Stomach (tissue), 4 donors: ENCODE results near the gene MS4A6A.

Source experiments
- CTCF ChIP-seq, 7 experiments: fragments of 450-650 bp in 4 of 7; fragments of 200-600 bp in 3 of 7; sonication (generic) in 3 of 7; IDR thresholded peaks; one replicate each; pipeline ENCODE4 v1.5.1; 2016 to 2019; ENCODE audit warnings: antibody characterized with exemption in 7 of 7, control low read depth in 2 of 7, mild to moderate bottlenecking in 1 of 7
- POLR2A ChIP-seq, 4 donors: fragments of 450-650 bp; IDR thresholded peaks; one replicate each; pipeline ENCODE4 v1.6.1; 2016; ENCODE audit warnings: antibody characterized with exemption in 4 of 4, control low read depth in 2 of 4, mild to moderate bottlenecking in 1 of 4, moderate library complexity in 1 of 4
- POLR2AphosphoS5 ChIP-seq, 3 donors: sonication (generic); formaldehyde crosslinking; IDR thresholded peaks; one replicate each; pipeline ENCODE4 v1.6.1; 2016; ENCODE audit warnings: antibody characterized with exemption in 3 of 3

GRCh38 chr11:60161766-60162165, 21.1 kb downstream of the MS4A6A start:
- TF ChIP-seq CTCF (IDR thresholded peaks at IDR 0.05) (no peak), POLR2AphosphoS5 (IDR thresholded peaks at IDR 0.05) (no peak), POLR2A (IDR thresholded peaks at IDR 0.05) (no peak)
